MM.1S (cell line): Measurements from ENCODE around the gene SYK.

ENCODE experiments used
- DNase-seq: peaks from one replicate; pipeline ENCODE4 v3.0.0-alpha.2; 2015
- H2AFZ ChIP-seq: fragments of 300-600 bp; sonication (generic); 2 replicates; pipeline ENCODE4 v1.6.0; 2016; ENCODE audit warnings: antibody characterized with exemption, low read length
- H3F3A ChIP-seq: fragments of 300-600 bp; sonication (generic); 2 replicates; pipeline ENCODE4 v1.6.1; 2016; ENCODE audit warnings: mild to moderate bottlenecking, antibody characterized with exemption, low read length, moderate library complexity, mixed read lengths; ENCODE audit not compliant: insufficient read depth
- H3K27ac ChIP-seq: fragments of 300-600 bp; sonication (generic); 2 replicates; pipeline ENCODE4 v1.5.1; 2016; ENCODE audit warnings: mild to moderate bottlenecking, low read length
- H3K27me3 ChIP-seq: fragments of 300-600 bp; sonication (generic); replicated peaks from 2 replicates; pipeline ENCODE4 v1.6.0; 2016; ENCODE audit warnings: low read length; ENCODE audit not compliant: insufficient read depth
- H3K36me3 ChIP-seq: fragments of 300-600 bp; sonication (generic); replicated peaks from 2 replicates; pipeline ENCODE4 v1.6.1; 2016; ENCODE audit warnings: mild to moderate bottlenecking, low read length, mixed read lengths; ENCODE audit not compliant: insufficient read depth
- H3K4me1 ChIP-seq: fragments of 300-600 bp; sonication (generic); 2 replicates; pipeline ENCODE4 v1.6.1; 2016; ENCODE audit warnings: low read length, mixed read lengths
- H3K4me2 ChIP-seq: fragments of 300-600 bp; sonication (generic); 2 replicates; pipeline ENCODE4 v1.6.0; 2016; ENCODE audit warnings: low read depth, low read length
- H3K4me3 ChIP-seq: fragments of 300-600 bp; sonication (generic); 2 replicates; pipeline ENCODE4 v1.5.1; 2016; ENCODE audit warnings: low read length, mixed read lengths
- H3K79me2 ChIP-seq: fragments of 300-600 bp; sonication (generic); 2 replicates; pipeline ENCODE4 v1.6.1; 2016; ENCODE audit warnings: mixed run types, low read length, mixed read lengths
- H3K9ac ChIP-seq: fragments of 300-600 bp; sonication (generic); 2 replicates; pipeline ENCODE4 v1.6.1; 2016; ENCODE audit warnings: low read length, mixed read lengths
- H3K9me2 ChIP-seq: fragments of 300-600 bp; sonication (generic); replicated peaks from 2 replicates; pipeline ENCODE4 v1.6.1; 2016; ENCODE audit warnings: mild to moderate bottlenecking, low read length, mixed read lengths; ENCODE audit not compliant: insufficient read depth
- H3K9me3 ChIP-seq: fragments of 300-600 bp; sonication (generic); replicated peaks from 2 replicates; pipeline ENCODE4 v1.6.1; 2016; ENCODE audit warnings: mild to moderate bottlenecking, low read length, mixed read lengths; ENCODE audit not compliant: insufficient read depth
- H4K20me1 ChIP-seq: fragments of 300-600 bp; sonication (generic); 2 replicates; pipeline ENCODE4 v1.6.1; 2016; ENCODE audit warnings: mild to moderate bottlenecking, low read length, moderate library complexity, mixed read lengths; ENCODE audit not compliant: insufficient read depth
- EZH2 ChIP-seq: fragments of 300-600 bp; sonication (generic); optimal IDR thresholded peaks from 2 replicates; pipeline ENCODE3; 2017; ENCODE audit warnings: low read depth, mild to moderate bottlenecking, antibody characterized with exemption, low read length, mixed read lengths
- EZH2phosphoT487 ChIP-seq: fragments of 300-600 bp; sonication (generic); IDR thresholded peaks from 2 replicates; pipeline ENCODE4 v1.6.1; 2018; ENCODE audit warnings: antibody characterized with exemption, low read length
- TF ChIP-seq, protein P1 (sequence below): fragments of 300-600 bp; sonication (generic); IDR thresholded peaks from 2 replicates; pipeline ENCODE4 v1.5.1; 2016; ENCODE audit warnings: antibody characterized with exemption, low read length, mixed read lengths

The SYK gene

DNA sequence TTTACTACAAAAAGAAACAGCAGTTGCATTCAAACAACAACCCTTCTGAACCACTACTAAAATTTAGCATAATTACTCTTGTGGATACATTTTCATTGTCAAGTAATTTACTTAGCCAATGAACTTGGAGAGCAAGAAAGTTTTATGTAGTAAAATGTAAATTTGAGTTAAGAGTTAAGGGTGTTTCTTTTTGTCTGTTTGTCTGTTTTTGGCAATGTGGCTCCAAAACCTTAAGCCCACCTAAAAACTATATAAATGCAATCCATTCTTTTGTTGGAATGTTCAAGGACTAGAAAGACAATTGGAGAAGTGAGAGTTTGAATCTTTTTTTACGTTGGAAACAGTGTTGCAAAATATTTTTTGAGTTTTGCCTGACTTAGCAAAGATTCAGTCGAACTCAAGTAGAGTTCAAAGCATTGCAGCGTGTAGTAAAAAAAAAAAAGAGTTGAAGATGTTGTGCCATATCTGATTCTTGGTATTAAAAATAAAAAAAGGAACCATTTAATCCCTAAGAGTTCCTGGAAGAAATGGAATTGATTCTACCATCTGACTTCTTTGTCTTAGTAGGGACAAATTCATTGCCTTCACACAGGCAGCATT lies 867 bp downstream of the SYK start:
- H3K9ac ChIP-seq: peak overlapping the region; percentile 81
- no peaks in the 10 kb centered on the region for H3K27me3 ChIP-seq
- peak overlapping the region; percentile 67; the same call in 1 of the 2 replicates for H3K27ac ChIP-seq
- TF ChIP-seq, protein P1, sequence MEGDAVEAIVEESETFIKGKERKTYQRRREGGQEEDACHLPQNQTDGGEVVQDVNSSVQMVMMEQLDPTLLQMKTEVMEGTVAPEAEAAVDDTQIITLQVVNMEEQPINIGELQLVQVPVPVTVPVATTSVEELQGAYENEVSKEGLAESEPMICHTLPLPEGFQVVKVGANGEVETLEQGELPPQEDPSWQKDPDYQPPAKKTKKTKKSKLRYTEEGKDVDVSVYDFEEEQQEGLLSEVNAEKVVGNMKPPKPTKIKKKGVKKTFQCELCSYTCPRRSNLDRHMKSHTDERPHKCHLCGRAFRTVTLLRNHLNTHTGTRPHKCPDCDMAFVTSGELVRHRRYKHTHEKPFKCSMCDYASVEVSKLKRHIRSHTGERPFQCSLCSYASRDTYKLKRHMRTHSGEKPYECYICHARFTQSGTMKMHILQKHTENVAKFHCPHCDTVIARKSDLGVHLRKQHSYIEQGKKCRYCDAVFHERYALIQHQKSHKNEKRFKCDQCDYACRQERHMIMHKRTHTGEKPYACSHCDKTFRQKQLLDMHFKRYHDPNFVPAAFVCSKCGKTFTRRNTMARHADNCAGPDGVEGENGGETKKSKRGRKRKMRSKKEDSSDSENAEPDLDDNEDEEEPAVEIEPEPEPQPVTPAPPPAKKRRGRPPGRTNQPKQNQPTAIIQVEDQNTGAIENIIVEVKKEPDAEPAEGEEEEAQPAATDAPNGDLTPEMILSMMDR: no peak
- no peak for TF ChIP-seq EZH2
- TF ChIP-seq EZH2phosphoT487: no peak
- no peaks in the 10 kb centered on the region for H3K9me3 ChIP-seq
- no peaks in the 10 kb centered on the region for H3K36me3 ChIP-seq
- DNase-seq: peak; percentile 29
- peaks cover 24% of the 10 kb centered on the region for H3F3A ChIP-seq
- peaks cover 62% of the 10 kb centered on the region for H3K79me2 ChIP-seq
- no peaks in the 10 kb centered on the region for H3K9me2 ChIP-seq
- peaks cover 19% of the 10 kb centered on the region for H3K4me1 ChIP-seq
- H4K20me1 ChIP-seq: no peaks in the 10 kb centered on the region
- peak overlapping the region; percentile 91 for H2AFZ ChIP-seq
- H3K4me3 ChIP-seq: peak overlapping the region; percentile 83
- H3K4me2 ChIP-seq: peak overlapping the region; percentile 89

DNA sequence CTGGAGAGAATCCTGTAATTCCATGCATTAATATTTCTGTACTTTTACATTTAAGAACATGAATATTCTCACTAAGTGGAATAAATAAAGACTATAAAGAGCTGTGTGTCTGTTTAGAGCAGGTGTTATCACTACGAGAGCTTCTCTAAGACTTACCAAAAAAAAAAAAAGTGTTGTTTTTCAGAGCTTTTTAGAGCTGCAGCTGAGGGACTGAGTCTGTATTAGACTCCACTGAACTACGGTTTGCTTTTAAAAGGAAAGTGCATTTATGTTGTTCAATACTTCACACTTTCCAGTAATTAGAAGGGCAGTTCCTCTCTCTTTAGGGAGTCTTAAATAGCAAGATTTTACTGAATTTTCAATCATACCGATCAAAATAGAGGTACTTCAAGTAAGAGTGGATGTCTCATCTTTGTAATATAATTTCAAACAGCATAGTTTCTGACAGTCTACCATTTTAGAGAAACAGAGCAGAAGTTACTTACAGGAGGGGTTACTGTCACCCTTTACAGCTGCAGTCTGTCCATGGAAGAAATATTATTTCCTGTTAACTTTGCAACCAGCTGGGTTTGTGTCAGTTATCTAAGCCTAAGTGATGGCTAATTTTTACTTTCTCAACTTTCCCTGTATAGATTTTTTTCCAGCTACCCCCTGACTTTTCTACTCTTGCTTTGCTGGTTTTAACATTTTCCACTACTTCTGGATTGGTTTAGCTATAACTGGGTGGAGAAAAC lies 2.4 kb downstream of the SYK start:
- TF ChIP-seq EZH2phosphoT487 (no peak), EZH2 (no peak)
- TF ChIP-seq, protein P1: no peak
- no peak overlapping the region for H3K27ac ChIP-seq
- no peaks in the 10 kb centered on the region for H3K36me3 ChIP-seq
- H3K4me2 ChIP-seq: peak overlapping the region; percentile 89
- peak; percentile 9 for DNase-seq
- peak overlapping the region; percentile 83; the same call in 1 of the 2 replicates for H3K4me3 ChIP-seq
- H3K79me2 ChIP-seq: peaks cover 77% of the 10 kb centered on the region
- peak overlapping the region; percentile 25; the same call in 1 of the 2 replicates for H3K9ac ChIP-seq
- H3F3A ChIP-seq: peaks cover 24% of the 10 kb centered on the region
- H4K20me1 ChIP-seq: no peaks in the 10 kb centered on the region
- no peaks in the 10 kb centered on the region for H3K9me2 ChIP-seq
- H2AFZ ChIP-seq: no peak overlapping the region
- H3K4me1 ChIP-seq: peaks cover 19% of the 10 kb centered on the region
- H3K9me3 ChIP-seq: no peaks in the 10 kb centered on the region
- no peaks in the 10 kb centered on the region for H3K27me3 ChIP-seq

DNA sequence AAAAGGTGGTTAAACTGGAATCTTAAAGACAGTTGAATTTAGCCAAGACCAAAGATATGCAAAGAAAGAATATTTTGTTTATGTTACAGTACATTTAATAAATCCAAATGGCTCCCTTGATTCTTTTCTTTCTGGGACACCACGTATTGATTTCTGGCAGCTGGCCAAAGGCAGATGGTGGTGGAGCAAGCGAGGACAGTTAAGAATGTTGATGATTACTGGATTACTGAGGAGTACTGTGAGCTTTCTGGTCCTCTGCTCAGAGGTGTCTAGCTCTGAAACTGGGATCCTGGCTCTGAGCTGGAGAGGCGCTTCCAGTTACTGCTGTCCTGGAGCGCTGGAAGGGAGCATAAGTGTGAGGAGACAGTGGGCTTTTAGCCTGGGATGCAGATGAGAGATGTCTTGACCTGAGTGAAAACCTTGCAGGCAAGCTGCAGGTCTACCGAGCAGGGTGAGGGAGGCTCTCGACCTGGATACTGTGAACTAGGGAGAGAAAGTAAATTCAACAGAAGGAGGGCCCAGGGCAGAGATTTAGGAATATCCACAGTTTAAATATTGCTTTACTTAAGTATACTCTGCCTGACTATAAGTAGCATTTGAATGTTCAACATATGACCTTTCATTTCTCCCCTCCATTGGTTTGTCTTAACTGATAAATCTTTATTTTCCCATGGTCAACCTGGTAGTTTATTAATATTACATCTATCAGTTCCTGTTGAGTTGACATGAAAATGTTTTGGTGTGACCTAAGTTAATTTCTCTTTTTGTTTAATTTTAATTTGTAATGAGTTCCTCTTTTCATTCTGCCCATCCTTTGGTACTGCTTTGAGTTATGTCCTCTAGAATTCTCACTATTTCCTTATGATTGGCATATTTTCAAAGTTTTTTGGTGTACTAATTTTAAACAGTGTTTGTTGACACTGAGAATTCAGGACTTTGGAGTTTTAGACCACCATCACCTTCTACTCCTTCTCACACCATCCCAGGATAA lies 3.7 kb downstream of the SYK start:
- Histone ChIP-seq H3K9me2 (no peaks in the 10 kb centered on the region), H3K9me3 (no peaks in the 10 kb centered on the region), H3K9ac (no peak overlapping the region), H3F3A (peaks cover 21% of the 10 kb centered on the region), H3K27me3 (no peaks in the 10 kb centered on the region), H3K36me3 (no peaks in the 10 kb centered on the region), H4K20me1 (no peaks in the 10 kb centered on the region), H2AFZ (no peak overlapping the region), H3K4me2 (0 out of 2 replicates have a peak overlapping the region, but pooled peaks have one; percentile 89), H3K4me1 (peaks cover 15% of the 10 kb centered on the region), H3K79me2 (peaks cover 89% of the 10 kb centered on the region), H3K4me3 (no peak overlapping the region), H3K27ac (no peak overlapping the region)
- TF ChIP-seq EZH2phosphoT487 (no peak), EZH2 (no peak)
- TF ChIP-seq, protein P1: no peak
- DNase-seq: no peak
